HL-60 (cell line): ENCODE data around the gene ADGRB3.

Experiments
- DNase-seq, 2 experiments: peaks; one replicate each; pipeline ENCODE4 v3.0.0-alpha.2; 2010 to 2020; ENCODE audit warnings: low read depth in 1 of 2, low spot score in 1 of 2
- H3K27ac ChIP-seq: fragments of 250-450 bp; sonication (Bioruptor Pico); replicated peaks from 2 replicates; pipeline ENCODE4 v1.5.1; 2020; ENCODE audit warnings: mild to moderate bottlenecking, moderate library complexity
- H3K27me3 ChIP-seq: fragments of 250-450 bp; sonication (Bioruptor Pico); 2 replicates; pipeline ENCODE4 v1.5.1; 2021; ENCODE audit warnings: mild to moderate bottlenecking, moderate library complexity; ENCODE audit not compliant: insufficient read depth, poor library complexity, severe bottlenecking
- H3K4me3 ChIP-seq: replicated peaks from 2 replicates; pipeline ENCODE4 v1.5.1; 2011; ENCODE audit warnings: mild to moderate bottlenecking, control low read depth, low read length; ENCODE audit not compliant: insufficient read depth
- CTCF ChIP-seq: IDR thresholded peaks from one replicate; pipeline ENCODE4 v1.5.1; 2011; ENCODE audit warnings: low read length, control low read depth, inconsistent platforms; ENCODE audit not compliant: insufficient read depth
- GABPA ChIP-seq: IDR thresholded peaks from 2 replicates; pipeline ENCODE4 v1.6.1; 2012; ENCODE audit warnings: low read depth
- POLR2AphosphoS5 ChIP-seq: IDR thresholded peaks from 2 replicates; pipeline ENCODE4 v1.6.1; 2012; ENCODE audit warnings: low read depth
- REST ChIP-seq: IDR thresholded peaks from 2 replicates; pipeline ENCODE4 v1.6.1; 2012; ENCODE audit warnings: low read depth; ENCODE audit not compliant: insufficient replicate concordance
- SPI1 ChIP-seq: IDR thresholded peaks from 2 replicates; pipeline ENCODE4 v1.6.1; 2012; ENCODE audit warnings: low read depth, mild to moderate bottlenecking, borderline replicate concordance

The ADGRB3 gene

GRCh38 chr6:69146385-69146784, 511.3 kb downstream of the ADGRB3 start:
- H3K4me3 ChIP-seq, result no peak overlapping the region
- no peak overlapping the region for H3K27ac ChIP-seq
- TF ChIP-seq GABPA (no peak), CTCF (no peak), SPI1 (no peak), POLR2AphosphoS5 (no peak), REST (no peak)
- H3K27me3 ChIP-seq, result no peaks in the 10 kb centered on the region
- no peak for DNase-seq

GRCh38 chr6:69155467-69155866, 520.4 kb downstream of the ADGRB3 start:
- H3K27ac ChIP-seq, result no peak overlapping the region
- H3K27me3 ChIP-seq, result no peaks in the 10 kb centered on the region
- DNase-seq, result no peak
- no peak overlapping the region for H3K4me3 ChIP-seq
- TF ChIP-seq SPI1 (no peak), GABPA (no peak), POLR2AphosphoS5 (no peak), REST (no peak), CTCF (no peak)

- H3K27me3 ChIP-seq, result no peaks in the 10 kb centered on the region
- no peak for DNase-seq
- no peak overlapping the region for H3K4me3 ChIP-seq
- TF ChIP-seq GABPA (no peak), POLR2AphosphoS5 (no peak), REST (no peak), SPI1 (no peak), CTCF (no peak)
- no peak overlapping the region for H3K27ac ChIP-seq
These were observed 527.7 kb downstream of the ADGRB3 start for GRCh38 chr6:69162811-69163210.
